WTC11 (cell line): ENCODE data around the gene HPSE2. TPM values are rescaled to one million over a fixed set of nuclear protein-coding genes. Genes with fewer than 3 reads are reported as not detected.

ENCODE experiments used
- ATAC-seq: fragments of 200-7000 bp; cut with Tn5 transposase; 2 replicates; pipeline ENCODE4 v1.10.0; 2021; ENCODE audit warnings: mild to moderate bottlenecking, moderate library complexity
- CTCF ChIA-PET: fragments of 300-600 bp; sonication (Branson Sonifier 250); formaldehyde crosslinking; loops from one replicate; lab custom pipeline; 2021; ENCODE audit warnings: antibody characterized with exemption; lab: Charles Lee
- POLR2A ChIA-PET: fragments of 350-600 bp; sonication (Branson Sonifier 250); formaldehyde crosslinking; loops from one replicate; lab custom pipeline; 2021; ENCODE audit warnings: antibody characterized with exemption; lab: Charles Lee
- DNase-seq: peaks from one replicate; pipeline ENCODE4 v3.0.0; 2021; ENCODE audit warnings: low spot score
- H3K27ac Mint-ChIP-seq: 2 replicates; pipeline ENCODE4 v1.8.0; 2021; ENCODE audit warnings: mixed read lengths
- H3K27me3 Mint-ChIP-seq: 2 replicates; pipeline ENCODE4 v1.8.0; 2021; ENCODE audit warnings: low read depth, mild to moderate bottlenecking, moderate library complexity, mixed read lengths
- H3K36me3 Mint-ChIP-seq: 2 replicates; pipeline ENCODE4 v1.8.0; 2021; ENCODE audit warnings: mixed read lengths
- H3K4me1 Mint-ChIP-seq: 2 replicates; pipeline ENCODE4 v1.8.0; 2022; ENCODE audit warnings: mixed read lengths
- H3K4me3 Mint-ChIP-seq: 2 replicates; pipeline ENCODE4 v1.8.0; 2021; ENCODE audit warnings: mild to moderate bottlenecking, moderate library complexity, mixed read lengths
- H3K9me3 Mint-ChIP-seq: 2 replicates; pipeline ENCODE4 v1.8.0; 2021; ENCODE audit warnings: mixed read lengths
- JUN ChIP-seq: sonication (generic); formaldehyde crosslinking; IDR thresholded peaks from 2 replicates; pipeline ENCODE4 v1.8.0; 2023; ENCODE audit warnings: mild to moderate bottlenecking, missing genetic modification reagents
- RORB ChIP-seq: fragments of 250-450 bp; sonication (Bioruptor Pico); IDR thresholded peaks from 2 replicates; pipeline ENCODE4 v1.9.0; 2021; ENCODE audit warnings: mild to moderate bottlenecking
- SMAD3 ChIP-seq: sonication (generic); formaldehyde crosslinking; IDR thresholded peaks from 2 replicates; pipeline ENCODE4 v1.8.0; 2022; ENCODE audit warnings: missing genetic modification reagents, mild to moderate bottlenecking, borderline replicate concordance
- total RNA-seq: library from RNA; stranded (reverse); gene quantifications from 3 replicates; pipeline ENCODE4 v1.2.3, GENCODE V29; 2021
- TF ChIP-seq, protein P1 (sequence below): sonication (generic); formaldehyde crosslinking; IDR thresholded peaks from 2 replicates; pipeline ENCODE4 v1.8.1; 2022; ENCODE audit warnings: low read depth, mild to moderate bottlenecking, moderate library complexity, missing genetic modification reagents, borderline replicate concordance
- TF ChIP-seq, protein P2 (sequence below): sonication (generic); formaldehyde crosslinking; IDR thresholded peaks from 2 replicates; pipeline ENCODE4 v1.8.1; 2022; ENCODE audit warnings: low read depth, missing genetic modification reagents, borderline replicate concordance
- TF ChIP-seq, protein P3 (sequence below): sonication (generic); formaldehyde crosslinking; IDR thresholded peaks from 2 replicates; pipeline ENCODE4 v1.8.0; 2023; ENCODE audit warnings: missing genetic modification reagents, mild to moderate bottlenecking, borderline replicate concordance
- TF ChIP-seq, protein P4 (sequence below): sonication (generic); formaldehyde crosslinking; IDR thresholded peaks from 2 replicates; pipeline ENCODE4 v1.8.1; 2023; ENCODE audit warnings: mild to moderate bottlenecking, missing genetic modification reagents
- TF ChIP-seq, protein P5 (sequence below): fragments of 250-450 bp; sonication (Bioruptor Pico); IDR thresholded peaks from 2 replicates; pipeline ENCODE4 v1.9.0; 2021; ENCODE audit warnings: mild to moderate bottlenecking, borderline replicate concordance
- TF ChIP-seq, protein P6 (sequence below): fragments of 250-450 bp; sonication (Bioruptor Pico); IDR thresholded peaks from 2 replicates; pipeline ENCODE4 v1.9.0; 2021; ENCODE audit warnings: mild to moderate bottlenecking

Gene HPSE2
- total RNA-seq, 1 experiment from 2014 or later: 0.66 TPM

DNA sequence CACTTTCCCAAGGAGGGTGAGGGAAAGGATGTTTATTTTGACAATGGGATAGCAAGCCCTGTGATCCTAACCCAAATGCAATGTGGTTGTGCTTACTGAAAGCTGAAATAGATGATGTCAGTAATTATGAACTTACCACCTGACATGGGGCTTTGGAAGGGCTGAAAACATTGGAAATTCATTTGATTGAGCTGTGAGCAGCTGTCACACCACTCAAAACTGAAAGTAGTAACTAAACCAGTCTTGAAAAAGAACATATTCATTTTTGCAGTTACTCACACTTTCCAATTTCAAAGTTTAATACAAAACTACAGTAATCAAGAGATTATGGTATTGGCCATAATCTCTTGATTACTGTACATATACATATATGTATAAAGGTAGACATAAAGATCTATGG is 633.4 kb downstream of the HPSE2 start:
- POLR2A ChIA-PET: no interaction called here
- H3K27ac Mint-ChIP-seq: no peak overlapping the region
- no peak overlapping the region for H3K4me3 Mint-ChIP-seq
- DNase-seq: no peak
- no peak for ATAC-seq
- peaks cover 23% of the 10 kb centered on the region for H3K9me3 Mint-ChIP-seq
- no peaks in the 10 kb centered on the region for H3K27me3 Mint-ChIP-seq
- CTCF ChIA-PET: interaction anchor here (1.3 kb wide), 1 partner anchor 135 kb away, joined by 3 read pairs; no protein-coding TSS in a partner anchor
- TF ChIP-seq, protein P1, sequence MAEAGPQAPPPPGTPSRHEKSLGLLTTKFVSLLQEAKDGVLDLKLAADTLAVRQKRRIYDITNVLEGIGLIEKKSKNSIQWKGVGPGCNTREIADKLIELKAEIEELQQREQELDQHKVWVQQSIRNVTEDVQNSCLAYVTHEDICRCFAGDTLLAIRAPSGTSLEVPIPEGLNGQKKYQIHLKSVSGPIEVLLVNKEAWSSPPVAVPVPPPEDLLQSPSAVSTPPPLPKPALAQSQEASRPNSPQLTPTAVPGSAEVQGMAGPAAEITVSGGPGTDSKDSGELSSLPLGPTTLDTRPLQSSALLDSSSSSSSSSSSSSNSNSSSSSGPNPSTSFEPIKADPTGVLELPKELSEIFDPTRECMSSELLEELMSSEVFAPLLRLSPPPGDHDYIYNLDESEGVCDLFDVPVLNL (CRISPR knock-in tag): no peak
- TF ChIP-seq, protein P2, sequence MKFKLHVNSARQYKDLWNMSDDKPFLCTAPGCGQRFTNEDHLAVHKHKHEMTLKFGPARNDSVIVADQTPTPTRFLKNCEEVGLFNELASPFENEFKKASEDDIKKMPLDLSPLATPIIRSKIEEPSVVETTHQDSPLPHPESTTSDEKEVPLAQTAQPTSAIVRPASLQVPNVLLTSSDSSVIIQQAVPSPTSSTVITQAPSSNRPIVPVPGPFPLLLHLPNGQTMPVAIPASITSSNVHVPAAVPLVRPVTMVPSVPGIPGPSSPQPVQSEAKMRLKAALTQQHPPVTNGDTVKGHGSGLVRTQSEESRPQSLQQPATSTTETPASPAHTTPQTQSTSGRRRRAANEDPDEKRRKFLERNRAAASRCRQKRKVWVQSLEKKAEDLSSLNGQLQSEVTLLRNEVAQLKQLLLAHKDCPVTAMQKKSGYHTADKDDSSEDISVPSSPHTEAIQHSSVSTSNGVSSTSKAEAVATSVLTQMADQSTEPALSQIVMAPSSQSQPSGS (CRISPR knock-in tag): no peak
- TF ChIP-seq, protein P3, sequence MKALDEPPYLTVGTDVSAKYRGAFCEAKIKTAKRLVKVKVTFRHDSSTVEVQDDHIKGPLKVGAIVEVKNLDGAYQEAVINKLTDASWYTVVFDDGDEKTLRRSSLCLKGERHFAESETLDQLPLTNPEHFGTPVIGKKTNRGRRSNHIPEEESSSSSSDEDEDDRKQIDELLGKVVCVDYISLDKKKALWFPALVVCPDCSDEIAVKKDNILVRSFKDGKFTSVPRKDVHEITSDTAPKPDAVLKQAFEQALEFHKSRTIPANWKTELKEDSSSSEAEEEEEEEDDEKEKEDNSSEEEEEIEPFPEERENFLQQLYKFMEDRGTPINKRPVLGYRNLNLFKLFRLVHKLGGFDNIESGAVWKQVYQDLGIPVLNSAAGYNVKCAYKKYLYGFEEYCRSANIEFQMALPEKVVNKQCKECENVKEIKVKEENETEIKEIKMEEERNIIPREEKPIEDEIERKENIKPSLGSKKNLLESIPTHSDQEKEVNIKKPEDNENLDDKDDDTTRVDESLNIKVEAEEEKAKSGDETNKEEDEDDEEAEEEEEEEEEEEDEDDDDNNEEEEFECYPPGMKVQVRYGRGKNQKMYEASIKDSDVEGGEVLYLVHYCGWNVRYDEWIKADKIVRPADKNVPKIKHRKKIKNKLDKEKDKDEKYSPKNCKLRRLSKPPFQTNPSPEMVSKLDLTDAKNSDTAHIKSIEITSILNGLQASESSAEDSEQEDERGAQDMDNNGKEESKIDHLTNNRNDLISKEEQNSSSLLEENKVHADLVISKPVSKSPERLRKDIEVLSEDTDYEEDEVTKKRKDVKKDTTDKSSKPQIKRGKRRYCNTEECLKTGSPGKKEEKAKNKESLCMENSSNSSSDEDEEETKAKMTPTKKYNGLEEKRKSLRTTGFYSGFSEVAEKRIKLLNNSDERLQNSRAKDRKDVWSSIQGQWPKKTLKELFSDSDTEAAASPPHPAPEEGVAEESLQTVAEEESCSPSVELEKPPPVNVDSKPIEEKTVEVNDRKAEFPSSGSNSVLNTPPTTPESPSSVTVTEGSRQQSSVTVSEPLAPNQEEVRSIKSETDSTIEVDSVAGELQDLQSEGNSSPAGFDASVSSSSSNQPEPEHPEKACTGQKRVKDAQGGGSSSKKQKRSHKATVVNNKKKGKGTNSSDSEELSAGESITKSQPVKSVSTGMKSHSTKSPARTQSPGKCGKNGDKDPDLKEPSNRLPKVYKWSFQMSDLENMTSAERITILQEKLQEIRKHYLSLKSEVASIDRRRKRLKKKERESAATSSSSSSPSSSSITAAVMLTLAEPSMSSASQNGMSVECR: no peak
- TF ChIP-seq, protein P4, sequence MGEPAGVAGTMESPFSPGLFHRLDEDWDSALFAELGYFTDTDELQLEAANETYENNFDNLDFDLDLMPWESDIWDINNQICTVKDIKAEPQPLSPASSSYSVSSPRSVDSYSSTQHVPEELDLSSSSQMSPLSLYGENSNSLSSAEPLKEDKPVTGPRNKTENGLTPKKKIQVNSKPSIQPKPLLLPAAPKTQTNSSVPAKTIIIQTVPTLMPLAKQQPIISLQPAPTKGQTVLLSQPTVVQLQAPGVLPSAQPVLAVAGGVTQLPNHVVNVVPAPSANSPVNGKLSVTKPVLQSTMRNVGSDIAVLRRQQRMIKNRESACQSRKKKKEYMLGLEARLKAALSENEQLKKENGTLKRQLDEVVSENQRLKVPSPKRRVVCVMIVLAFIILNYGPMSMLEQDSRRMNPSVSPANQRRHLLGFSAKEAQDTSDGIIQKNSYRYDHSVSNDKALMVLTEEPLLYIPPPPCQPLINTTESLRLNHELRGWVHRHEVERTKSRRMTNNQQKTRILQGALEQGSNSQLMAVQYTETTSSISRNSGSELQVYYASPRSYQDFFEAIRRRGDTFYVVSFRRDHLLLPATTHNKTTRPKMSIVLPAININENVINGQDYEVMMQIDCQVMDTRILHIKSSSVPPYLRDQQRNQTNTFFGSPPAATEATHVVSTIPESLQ: no peak
- H3K4me1 Mint-ChIP-seq: no peaks in the 10 kb centered on the region
- peaks cover 7% of the 10 kb centered on the region for H3K36me3 Mint-ChIP-seq

DNA sequence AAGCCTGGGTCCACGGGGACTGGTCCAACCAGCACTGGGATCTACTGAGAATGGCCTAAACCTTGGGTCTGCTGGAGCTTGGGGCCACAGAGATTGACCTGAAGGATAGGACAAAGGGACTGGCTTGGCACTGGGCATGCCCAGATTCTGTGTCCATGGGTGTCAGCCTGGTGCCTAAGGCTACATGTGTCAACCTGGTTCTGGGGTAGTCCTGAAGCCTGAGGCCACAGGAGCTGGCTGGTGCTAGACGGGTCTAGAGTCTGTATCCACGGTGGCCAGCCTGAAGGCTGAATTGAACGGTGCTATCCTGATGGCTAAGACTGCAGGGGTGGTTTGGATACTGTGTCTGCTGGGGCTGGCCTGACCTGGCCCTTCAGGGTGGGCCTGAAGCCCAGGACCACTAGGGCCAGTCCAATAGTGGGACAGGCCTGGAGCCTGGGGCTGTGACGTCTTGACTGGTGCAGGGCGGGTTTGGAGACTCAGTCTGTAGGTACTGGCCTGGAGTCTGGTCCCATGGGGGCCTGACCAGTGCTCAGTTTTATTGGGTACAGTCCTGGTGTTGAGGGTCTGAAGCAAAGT is 636.5 kb downstream of the HPSE2 start:
- no peaks in the 10 kb centered on the region for H3K27me3 Mint-ChIP-seq
- ATAC-seq (no peak), DNase-seq (no peak)
- CTCF ChIA-PET: no interaction called here
- no peak overlapping the region for H3K4me3 Mint-ChIP-seq
- POLR2A ChIA-PET: no interaction called here
- H3K4me1 Mint-ChIP-seq: no peaks in the 10 kb centered on the region
- TF ChIP-seq SMAD3 (CRISPR knock-in tag): no peak
- TF ChIP-seq JUN (CRISPR knock-in tag): no peak
- TF ChIP-seq RORB (CRISPR knock-in tag): no peak
- TF ChIP-seq, protein P5, sequence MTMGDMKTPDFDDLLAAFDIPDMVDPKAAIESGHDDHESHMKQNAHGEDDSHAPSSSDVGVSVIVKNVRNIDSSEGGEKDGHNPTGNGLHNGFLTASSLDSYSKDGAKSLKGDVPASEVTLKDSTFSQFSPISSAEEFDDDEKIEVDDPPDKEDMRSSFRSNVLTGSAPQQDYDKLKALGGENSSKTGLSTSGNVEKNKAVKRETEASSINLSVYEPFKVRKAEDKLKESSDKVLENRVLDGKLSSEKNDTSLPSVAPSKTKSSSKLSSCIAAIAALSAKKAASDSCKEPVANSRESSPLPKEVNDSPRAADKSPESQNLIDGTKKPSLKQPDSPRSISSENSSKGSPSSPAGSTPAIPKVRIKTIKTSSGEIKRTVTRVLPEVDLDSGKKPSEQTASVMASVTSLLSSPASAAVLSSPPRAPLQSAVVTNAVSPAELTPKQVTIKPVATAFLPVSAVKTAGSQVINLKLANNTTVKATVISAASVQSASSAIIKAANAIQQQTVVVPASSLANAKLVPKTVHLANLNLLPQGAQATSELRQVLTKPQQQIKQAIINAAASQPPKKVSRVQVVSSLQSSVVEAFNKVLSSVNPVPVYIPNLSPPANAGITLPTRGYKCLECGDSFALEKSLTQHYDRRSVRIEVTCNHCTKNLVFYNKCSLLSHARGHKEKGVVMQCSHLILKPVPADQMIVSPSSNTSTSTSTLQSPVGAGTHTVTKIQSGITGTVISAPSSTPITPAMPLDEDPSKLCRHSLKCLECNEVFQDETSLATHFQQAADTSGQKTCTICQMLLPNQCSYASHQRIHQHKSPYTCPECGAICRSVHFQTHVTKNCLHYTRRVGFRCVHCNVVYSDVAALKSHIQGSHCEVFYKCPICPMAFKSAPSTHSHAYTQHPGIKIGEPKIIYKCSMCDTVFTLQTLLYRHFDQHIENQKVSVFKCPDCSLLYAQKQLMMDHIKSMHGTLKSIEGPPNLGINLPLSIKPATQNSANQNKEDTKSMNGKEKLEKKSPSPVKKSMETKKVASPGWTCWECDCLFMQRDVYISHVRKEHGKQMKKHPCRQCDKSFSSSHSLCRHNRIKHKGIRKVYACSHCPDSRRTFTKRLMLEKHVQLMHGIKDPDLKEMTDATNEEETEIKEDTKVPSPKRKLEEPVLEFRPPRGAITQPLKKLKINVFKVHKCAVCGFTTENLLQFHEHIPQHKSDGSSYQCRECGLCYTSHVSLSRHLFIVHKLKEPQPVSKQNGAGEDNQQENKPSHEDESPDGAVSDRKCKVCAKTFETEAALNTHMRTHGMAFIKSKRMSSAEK (CRISPR knock-in tag): no peak
- TF ChIP-seq, protein P6, sequence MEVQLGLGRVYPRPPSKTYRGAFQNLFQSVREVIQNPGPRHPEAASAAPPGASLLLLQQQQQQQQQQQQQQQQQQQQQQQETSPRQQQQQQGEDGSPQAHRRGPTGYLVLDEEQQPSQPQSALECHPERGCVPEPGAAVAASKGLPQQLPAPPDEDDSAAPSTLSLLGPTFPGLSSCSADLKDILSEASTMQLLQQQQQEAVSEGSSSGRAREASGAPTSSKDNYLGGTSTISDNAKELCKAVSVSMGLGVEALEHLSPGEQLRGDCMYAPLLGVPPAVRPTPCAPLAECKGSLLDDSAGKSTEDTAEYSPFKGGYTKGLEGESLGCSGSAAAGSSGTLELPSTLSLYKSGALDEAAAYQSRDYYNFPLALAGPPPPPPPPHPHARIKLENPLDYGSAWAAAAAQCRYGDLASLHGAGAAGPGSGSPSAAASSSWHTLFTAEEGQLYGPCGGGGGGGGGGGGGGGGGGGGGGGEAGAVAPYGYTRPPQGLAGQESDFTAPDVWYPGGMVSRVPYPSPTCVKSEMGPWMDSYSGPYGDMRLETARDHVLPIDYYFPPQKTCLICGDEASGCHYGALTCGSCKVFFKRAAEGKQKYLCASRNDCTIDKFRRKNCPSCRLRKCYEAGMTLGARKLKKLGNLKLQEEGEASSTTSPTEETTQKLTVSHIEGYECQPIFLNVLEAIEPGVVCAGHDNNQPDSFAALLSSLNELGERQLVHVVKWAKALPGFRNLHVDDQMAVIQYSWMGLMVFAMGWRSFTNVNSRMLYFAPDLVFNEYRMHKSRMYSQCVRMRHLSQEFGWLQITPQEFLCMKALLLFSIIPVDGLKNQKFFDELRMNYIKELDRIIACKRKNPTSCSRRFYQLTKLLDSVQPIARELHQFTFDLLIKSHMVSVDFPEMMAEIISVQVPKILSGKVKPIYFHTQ (CRISPR knock-in tag): no peak
- H3K27ac Mint-ChIP-seq: no peak overlapping the region
- peaks cover 21% of the 10 kb centered on the region for H3K36me3 Mint-ChIP-seq
- peaks cover 45% of the 10 kb centered on the region for H3K9me3 Mint-ChIP-seq
